Coronary artery (tissue), 2 donors: ENCODE measurements around the gene GOLGA7B.
A peak's percentile ranks its signal among the peaks of the same experiment; 100 is the strongest.

ENCODE experiments used
- DNase-seq: peaks from one replicate; pipeline ENCODE4 v3.0.0-alpha.2; 2017; ENCODE audit warnings: low spot score
- H3K27ac ChIP-seq, 2 donors: fragments of 200-600 bp; sonication (generic); one replicate each; pipeline ENCODE4 v1.5.1; 2016 to 2019
- H3K4me3 ChIP-seq: fragments of 200-600 bp; sonication (generic); 2 replicates; pipeline ENCODE4 v1.5.1; 2016; ENCODE audit warnings: mild to moderate bottlenecking, moderate library complexity
- TF ChIP-seq, protein P1 (sequence below): fragments of 200-600 bp; sonication (generic); IDR thresholded peaks from one replicate; pipeline ENCODE4 v1.5.1; 2019; ENCODE audit warnings: antibody characterized with exemption

Gene GOLGA7B

DNA sequence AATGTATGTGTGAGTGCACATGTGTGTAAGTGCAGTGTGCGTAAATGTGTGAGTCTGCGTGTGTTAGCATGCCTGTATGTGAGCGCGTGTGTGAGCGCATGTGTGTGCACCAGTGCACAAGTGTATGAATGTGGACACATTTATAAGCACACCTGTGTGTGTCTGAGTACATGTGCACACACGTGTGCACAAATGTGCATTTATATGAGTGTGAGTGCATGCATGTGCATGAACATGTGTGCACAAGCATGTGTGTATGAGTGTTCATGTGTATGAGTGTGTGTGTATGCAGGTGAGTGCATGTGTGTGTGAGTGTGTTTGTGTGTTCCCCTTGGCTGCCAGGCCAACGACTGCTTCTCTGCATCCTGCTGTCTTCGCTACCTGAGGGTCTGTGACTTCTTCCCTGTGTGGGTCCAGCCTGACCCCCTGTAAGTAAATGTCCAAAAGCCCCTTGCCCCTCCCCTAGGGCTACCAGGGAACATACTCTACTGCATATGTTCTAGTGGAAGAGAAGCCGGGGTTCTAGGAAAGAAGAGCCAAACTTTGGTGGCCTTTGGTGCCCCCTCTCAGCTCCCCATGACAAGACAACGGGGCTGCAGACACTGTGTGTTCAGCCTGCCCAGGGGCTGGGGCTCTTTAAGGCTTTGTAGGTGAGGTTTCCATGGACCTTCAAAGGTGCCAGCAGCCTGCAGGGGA is 17.0 kb downstream of the GOLGA7B start:
- Histone ChIP-seq H3K27ac (no peak overlapping the region), H3K4me3 (no peak overlapping the region)
- TF ChIP-seq, protein P1, sequence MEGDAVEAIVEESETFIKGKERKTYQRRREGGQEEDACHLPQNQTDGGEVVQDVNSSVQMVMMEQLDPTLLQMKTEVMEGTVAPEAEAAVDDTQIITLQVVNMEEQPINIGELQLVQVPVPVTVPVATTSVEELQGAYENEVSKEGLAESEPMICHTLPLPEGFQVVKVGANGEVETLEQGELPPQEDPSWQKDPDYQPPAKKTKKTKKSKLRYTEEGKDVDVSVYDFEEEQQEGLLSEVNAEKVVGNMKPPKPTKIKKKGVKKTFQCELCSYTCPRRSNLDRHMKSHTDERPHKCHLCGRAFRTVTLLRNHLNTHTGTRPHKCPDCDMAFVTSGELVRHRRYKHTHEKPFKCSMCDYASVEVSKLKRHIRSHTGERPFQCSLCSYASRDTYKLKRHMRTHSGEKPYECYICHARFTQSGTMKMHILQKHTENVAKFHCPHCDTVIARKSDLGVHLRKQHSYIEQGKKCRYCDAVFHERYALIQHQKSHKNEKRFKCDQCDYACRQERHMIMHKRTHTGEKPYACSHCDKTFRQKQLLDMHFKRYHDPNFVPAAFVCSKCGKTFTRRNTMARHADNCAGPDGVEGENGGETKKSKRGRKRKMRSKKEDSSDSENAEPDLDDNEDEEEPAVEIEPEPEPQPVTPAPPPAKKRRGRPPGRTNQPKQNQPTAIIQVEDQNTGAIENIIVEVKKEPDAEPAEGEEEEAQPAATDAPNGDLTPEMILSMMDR, result no peak
- DNase-seq, result no peak

DNA sequence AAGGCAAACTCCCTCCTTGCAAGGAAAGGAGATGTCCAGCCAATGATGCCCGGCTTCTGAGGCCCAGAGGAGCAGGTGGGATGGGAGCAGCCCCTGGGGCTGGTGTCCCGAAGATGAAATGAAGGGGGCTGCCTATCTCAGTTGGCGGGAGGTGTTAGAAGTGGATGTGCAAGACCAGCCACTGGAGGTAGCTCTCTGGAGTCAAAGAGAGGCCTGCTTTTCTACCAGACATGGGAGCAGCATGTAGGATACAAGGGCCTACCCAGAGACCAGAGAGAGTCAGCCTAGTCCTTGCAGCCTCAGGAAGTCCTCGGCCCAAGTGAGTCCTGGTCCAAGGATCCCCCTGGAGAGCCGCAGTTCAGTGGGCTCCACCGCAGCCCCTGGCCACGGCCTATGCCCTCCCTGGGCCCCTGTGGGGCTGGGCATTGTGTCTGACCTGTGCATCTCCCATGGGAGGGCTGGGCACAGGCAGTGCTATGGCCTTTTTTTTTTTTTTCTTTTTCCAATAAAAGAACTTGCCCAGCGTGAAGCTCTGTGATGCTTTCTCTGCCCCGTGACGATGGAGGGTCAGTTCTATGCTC is 17.7 kb downstream of the GOLGA7B start:
- Histone ChIP-seq H3K27ac (no peak overlapping the region), H3K4me3 (no peak overlapping the region)
- DNase-seq, result no peak
- TF ChIP-seq, protein P1, result no peak

DNA sequence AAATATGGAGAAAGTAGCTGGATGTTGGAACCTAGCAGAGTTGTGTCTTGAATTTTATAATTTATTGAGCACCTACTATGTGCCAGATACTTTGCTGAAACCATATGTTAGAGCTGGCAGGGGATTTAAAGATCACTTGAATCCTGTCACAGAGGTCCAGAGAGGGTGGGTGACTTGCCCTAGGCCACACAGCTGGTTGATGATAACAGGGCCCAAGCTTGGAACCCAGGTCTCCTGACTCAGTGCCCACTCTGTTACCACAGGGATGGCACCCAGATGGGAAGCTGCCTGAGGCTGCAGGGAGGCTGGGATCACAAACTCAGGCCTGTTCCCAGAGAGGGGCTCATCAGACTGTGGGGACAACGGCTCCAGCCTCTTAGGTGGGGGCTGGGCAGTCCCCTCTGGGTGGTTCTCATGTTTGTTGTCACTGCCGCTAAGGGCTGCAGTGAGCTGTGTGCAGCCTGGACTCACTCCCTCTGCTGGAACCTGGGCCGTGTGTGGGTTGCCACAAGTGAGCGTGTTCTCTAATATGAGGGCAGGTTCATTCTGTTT is 18.6 kb downstream of the GOLGA7B start:
- H3K4me3 ChIP-seq, result no peak overlapping the region
- H3K27ac ChIP-seq, result no peak overlapping the region
- no peak for DNase-seq
- TF ChIP-seq, protein P1, result no peak

DNA sequence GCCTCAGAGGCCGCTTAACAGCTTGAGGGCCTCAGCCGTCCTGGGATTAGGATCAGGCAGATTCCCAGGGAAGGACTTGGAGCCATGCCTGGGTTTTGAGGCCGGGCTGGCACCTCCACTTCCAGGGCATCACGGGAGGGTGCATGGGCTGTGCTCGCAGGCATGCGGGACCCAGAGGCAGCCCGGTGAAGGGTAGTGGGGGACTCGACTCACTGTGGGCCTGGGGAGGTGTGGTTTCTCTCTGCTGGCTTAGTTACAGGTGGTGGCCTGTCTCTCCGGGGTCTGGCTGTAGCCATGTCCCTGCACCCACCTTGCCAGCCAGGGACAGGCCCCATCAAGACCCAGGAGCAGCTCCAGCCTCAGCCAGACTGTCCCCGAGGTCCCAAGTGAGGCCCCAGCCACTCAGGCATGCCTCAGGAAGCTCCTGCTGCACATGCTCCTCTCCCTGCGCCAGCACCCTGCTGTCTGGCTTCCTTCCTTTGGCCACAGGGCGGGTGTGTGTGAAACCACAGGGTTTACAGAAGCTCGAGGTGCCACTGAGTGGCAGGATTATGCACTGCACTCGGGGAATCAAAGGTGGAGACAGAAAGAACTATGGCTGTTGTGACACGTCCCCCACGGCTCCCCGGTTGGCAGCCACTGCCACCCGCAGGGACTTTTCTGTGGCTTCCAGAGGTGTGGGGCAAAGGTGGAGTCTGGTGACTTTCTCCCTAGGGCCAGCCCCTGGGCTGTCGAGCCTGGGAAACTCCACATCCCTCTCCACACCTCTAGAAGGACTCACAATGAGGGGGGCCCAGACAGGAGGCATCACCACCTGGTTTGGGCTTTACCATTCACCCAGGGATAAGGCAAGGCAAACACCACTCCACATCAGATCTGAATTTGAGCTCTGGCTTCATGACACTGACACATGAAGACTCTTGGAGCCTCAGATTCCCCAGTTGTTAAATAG is 19.7 kb downstream of the GOLGA7B start:
- TF ChIP-seq, protein P1, result peak; percentile 48
- Histone ChIP-seq H3K27ac (peak overlapping the region in 1 of 2 donors; percentile 48), H3K4me3 (peak overlapping the region; percentile 31)
- peak; percentile 89 for DNase-seq

DNA sequence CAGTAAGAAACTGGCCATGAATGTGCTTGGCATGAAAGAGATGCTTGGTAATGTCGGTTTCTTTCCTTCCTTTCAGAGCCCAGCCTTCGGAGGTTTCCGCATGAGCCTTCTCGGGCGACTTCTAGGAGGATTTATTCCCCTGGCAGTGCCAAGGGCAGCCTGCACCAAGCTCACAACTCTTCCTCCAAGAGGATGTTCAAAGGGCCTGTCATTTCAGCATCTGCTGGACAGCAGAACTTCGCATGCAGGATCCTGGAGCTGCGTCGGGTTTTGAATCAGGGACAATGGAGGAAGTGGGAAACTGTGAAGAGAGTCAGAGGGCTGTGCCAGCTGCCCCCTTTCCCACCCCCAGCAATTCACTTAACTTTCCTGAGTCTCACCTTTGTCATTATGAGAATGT is 21.3 kb downstream of the GOLGA7B start:
- no peak overlapping the region for H3K4me3 ChIP-seq
- no peak overlapping the region for H3K27ac ChIP-seq
- TF ChIP-seq, protein P1, result no peak
- no peak for DNase-seq

DNA sequence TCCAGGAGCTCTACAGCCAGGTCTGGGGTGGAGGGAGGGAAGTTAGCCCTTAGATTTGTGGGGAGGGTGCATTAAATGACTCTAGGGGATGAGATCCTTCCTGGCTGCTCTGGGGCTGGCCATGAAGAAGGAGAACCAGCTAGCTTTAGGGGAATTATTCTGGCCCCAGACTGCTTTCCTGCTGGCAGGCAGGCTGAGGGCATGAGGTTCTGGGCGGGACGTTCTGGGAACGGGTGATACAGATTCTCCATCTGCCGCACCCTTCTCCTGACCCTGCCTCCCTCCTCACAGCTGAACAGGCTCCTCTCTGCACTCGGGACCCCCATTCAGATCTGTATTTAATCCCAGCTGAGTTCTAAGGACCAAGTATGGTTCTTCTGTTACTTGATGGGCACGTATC is 23.9 kb downstream of the GOLGA7B start:
- TF ChIP-seq, protein P1, result no peak
- Histone ChIP-seq H3K4me3 (no peak overlapping the region), H3K27ac (peak overlapping the region in 1 of 2 donors; percentile 75)
- DNase-seq, result no peak
